ENCODE results near the gene PKP4.

Gene PKP4

GRCh38 chr2:158496986-158497385, 40.2 kb downstream of the PKP4 start:
- H3K9me3 ChIP-seq, result no peaks in the 10 kb centered on the region
- H3K4me1 ChIP-seq, result 0 out of 2 replicates have a peak, but pooled peaks cover 5% of the 10 kb centered on the region
- in situ Hi-C loops (cut with MboI; ENCODE audit: low sequenced_read_pairs), result no loop called here
- H3K27me3 ChIP-seq (ENCODE audit: low read depth), result no peaks in the 10 kb centered on the region
- no peak for DNase-seq (ENCODE audit: low spot score in 2 of 2)
- H3K36me3 ChIP-seq (replicated peaks), result no peaks in the 10 kb centered on the region
- no peak overlapping the region for H3K4me3 ChIP-seq

- H3K36me3 ChIP-seq (replicated peaks), result no peaks in the 10 kb centered on the region
- H3K9me3 ChIP-seq, result no peaks in the 10 kb centered on the region
- H3K4me3 ChIP-seq, result no peak overlapping the region
- H3K4me1 ChIP-seq, result 0 out of 2 replicates have a peak, but pooled peaks cover 5% of the 10 kb centered on the region
- in situ Hi-C loops (cut with MboI; ENCODE audit: low sequenced_read_pairs), result no loop called here
- no peak for DNase-seq (ENCODE audit: low spot score in 2 of 2)
- no peaks in the 10 kb centered on the region for H3K27me3 ChIP-seq (ENCODE audit: low read depth)
Observed at GRCh38 chr2:158497486-158497885, 40.7 kb downstream of the PKP4 start.

- in situ Hi-C loops (cut with MboI; ENCODE audit: low sequenced_read_pairs), result no loop called here
- Histone ChIP-seq H3K9me3 (no peaks in the 10 kb centered on the region), H3K4me3 (no peak overlapping the region), H3K4me1 (0 out of 2 replicates have a peak, but pooled peaks cover 5% of the 10 kb centered on the region), H3K27me3 (ENCODE audit: low read depth) (no peaks in the 10 kb centered on the region), H3K36me3 (replicated peaks) (no peaks in the 10 kb centered on the region)
- DNase-seq (ENCODE audit: low spot score in 2 of 2), result no peak
Observed at GRCh38 chr2:158498043-158498748, 41.4 kb downstream of the PKP4 start.

GRCh38 chr2:158498749-158499136, 42.0 kb downstream of the PKP4 start:
- DNase-seq (ENCODE audit: low spot score in 2 of 2), result no peak
- Histone ChIP-seq H3K9me3 (no peaks in the 10 kb centered on the region), H3K4me1 (0 out of 2 replicates have a peak, but pooled peaks cover 5% of the 10 kb centered on the region), H3K4me3 (no peak overlapping the region), H3K36me3 (replicated peaks) (no peaks in the 10 kb centered on the region), H3K27me3 (ENCODE audit: low read depth) (no peaks in the 10 kb centered on the region)
- in situ Hi-C loops (cut with MboI; ENCODE audit: low sequenced_read_pairs), result no loop called here

GRCh38 chr2:158499383-158499782, 42.6 kb downstream of the PKP4 start:
- Histone ChIP-seq H3K4me1 (0 out of 2 replicates have a peak, but pooled peaks cover 5% of the 10 kb centered on the region), H3K36me3 (replicated peaks) (no peaks in the 10 kb centered on the region), H3K9me3 (no peaks in the 10 kb centered on the region), H3K27me3 (ENCODE audit: low read depth) (no peaks in the 10 kb centered on the region), H3K4me3 (no peak overlapping the region)
- DNase-seq (ENCODE audit: low spot score in 2 of 2), result no peak
- in situ Hi-C loops (cut with MboI; ENCODE audit: low sequenced_read_pairs), result no loop called here

- Histone ChIP-seq H3K9me3 (no peaks in the 10 kb centered on the region), H3K4me3 (no peak overlapping the region), H3K4me1 (0 out of 2 replicates have a peak, but pooled peaks cover 5% of the 10 kb centered on the region), H3K27me3 (ENCODE audit: low read depth) (no peaks in the 10 kb centered on the region), H3K36me3 (replicated peaks) (no peaks in the 10 kb centered on the region)
- in situ Hi-C loops (cut with MboI; ENCODE audit: low sequenced_read_pairs), result no loop called here
- no peak for DNase-seq (ENCODE audit: low spot score in 2 of 2)
Observed at GRCh38 chr2:158500333-158500732, 43.6 kb downstream of the PKP4 start.

- Histone ChIP-seq H3K36me3 (replicated peaks) (no peaks in the 10 kb centered on the region), H3K9me3 (no peaks in the 10 kb centered on the region), H3K27me3 (ENCODE audit: low read depth) (no peaks in the 10 kb centered on the region), H3K4me3 (no peak overlapping the region), H3K4me1 (0 out of 2 replicates have a peak, but pooled peaks cover 5% of the 10 kb centered on the region)
- no peak for DNase-seq (ENCODE audit: low spot score in 2 of 2)
- in situ Hi-C loops (cut with MboI; ENCODE audit: low sequenced_read_pairs), result no loop called here
Observed at GRCh38 chr2:158501301-158501700, 44.5 kb downstream of the PKP4 start.

GRCh38 chr2:158502974-158503373, 46.2 kb downstream of the PKP4 start:
- Histone ChIP-seq H3K9me3 (no peaks in the 10 kb centered on the region), H3K4me3 (no peak overlapping the region), H3K4me1 (no peaks in the 10 kb centered on the region), H3K36me3 (replicated peaks) (no peaks in the 10 kb centered on the region), H3K27me3 (ENCODE audit: low read depth) (no peaks in the 10 kb centered on the region)
- in situ Hi-C loops (cut with MboI; ENCODE audit: low sequenced_read_pairs), result no loop called here
- DNase-seq (ENCODE audit: low spot score in 2 of 2), result no peak

GRCh38 chr2:158504088-158504487, 47.3 kb downstream of the PKP4 start:
- in situ Hi-C loops (cut with MboI; ENCODE audit: low sequenced_read_pairs), result no loop called here
- Histone ChIP-seq H3K4me1 (no peaks in the 10 kb centered on the region), H3K9me3 (no peaks in the 10 kb centered on the region), H3K4me3 (no peak overlapping the region), H3K27me3 (ENCODE audit: low read depth) (no peaks in the 10 kb centered on the region), H3K36me3 (replicated peaks) (no peaks in the 10 kb centered on the region)
- DNase-seq (ENCODE audit: low spot score in 2 of 2), result no peak

- DNase-seq (ENCODE audit: low spot score in 2 of 2), result no peak
- in situ Hi-C loops (cut with MboI; ENCODE audit: low sequenced_read_pairs), result no loop called here
Observed at GRCh38 chr2:158505448-158505934, 48.7 kb downstream of the PKP4 start.

GRCh38 chr2:158507141-158507540, 50.4 kb downstream of the PKP4 start:
- no peak overlapping the region for H3K4me3 ChIP-seq
- in situ Hi-C loops (cut with MboI; ENCODE audit: low sequenced_read_pairs), result no loop called here
- H3K4me1 ChIP-seq, result no peaks in the 10 kb centered on the region
- no peaks in the 10 kb centered on the region for H3K27me3 ChIP-seq (ENCODE audit: low read depth)
- H3K9me3 ChIP-seq, result no peaks in the 10 kb centered on the region
- no peak for DNase-seq (ENCODE audit: low spot score in 2 of 2)
- no peaks in the 10 kb centered on the region for H3K36me3 ChIP-seq (replicated peaks)

More at GRCh38 chr2:158505448-158505934, 48.7 kb downstream of the PKP4 start:
- H3K4me3 ChIP-seq, result no peak overlapping the region
- H3K36me3 ChIP-seq (replicated peaks), result no peaks in the 10 kb centered on the region
- H3K27me3 ChIP-seq (ENCODE audit: low read depth), result no peaks in the 10 kb centered on the region
- H3K4me1 ChIP-seq, result no peaks in the 10 kb centered on the region
- H3K9me3 ChIP-seq, result no peaks in the 10 kb centered on the region

GRCh38 chr2:158507679-158508078, 50.9 kb downstream of the PKP4 start:
- DNase-seq (ENCODE audit: low spot score in 2 of 2), result no peak
- Histone ChIP-seq H3K36me3 (replicated peaks) (no peaks in the 10 kb centered on the region), H3K9me3 (no peaks in the 10 kb centered on the region), H3K4me3 (no peak overlapping the region), H3K27me3 (ENCODE audit: low read depth) (no peaks in the 10 kb centered on the region), H3K4me1 (no peaks in the 10 kb centered on the region)
- in situ Hi-C loops (cut with MboI; ENCODE audit: low sequenced_read_pairs), result no loop called here

- no peaks in the 10 kb centered on the region for H3K27me3 ChIP-seq (ENCODE audit: low read depth)
- H3K4me3 ChIP-seq, result no peak overlapping the region
- H3K36me3 ChIP-seq (replicated peaks), result 0 out of 2 replicates have a peak, but pooled peaks cover 3% of the 10 kb centered on the region
- H3K9me3 ChIP-seq, result no peaks in the 10 kb centered on the region
- in situ Hi-C loops (cut with MboI; ENCODE audit: low sequenced_read_pairs), result no loop called here
- no peak for DNase-seq (ENCODE audit: low spot score in 2 of 2)
- H3K4me1 ChIP-seq, result no peaks in the 10 kb centered on the region
Observed at GRCh38 chr2:158509928-158510797, 53.4 kb downstream of the PKP4 start.

GRCh38 chr2:158510887-158511286, 54.1 kb downstream of the PKP4 start:
- Histone ChIP-seq H3K27me3 (ENCODE audit: low read depth) (no peaks in the 10 kb centered on the region), H3K4me1 (no peaks in the 10 kb centered on the region), H3K9me3 (no peaks in the 10 kb centered on the region), H3K4me3 (no peak overlapping the region), H3K36me3 (replicated peaks) (0 out of 2 replicates have a peak, but pooled peaks cover 3% of the 10 kb centered on the region)
- no peak for DNase-seq (ENCODE audit: low spot score in 2 of 2)
- in situ Hi-C loops (cut with MboI; ENCODE audit: low sequenced_read_pairs), result no loop called here
